Measurements from ENCODE around the gene ITGB7.
"Not testable (repeated sequence)": the region's sequence is repeated elsewhere in the genome, so short reads cannot be mapped to it uniquely, and the experiment has no call there.

ITGB7 gene

GRCh38 chr12:53174881-53175491 is 32.1 kb downstream of the ITGB7 start:
- DNase-seq (ENCODE audit: insufficient read length, low spot score), result no peak
- no peak for TF ChIP-seq POLR2A (IDR thresholded peaks at IDR 0.05; ENCODE audit: low read depth, low read length)
- no peak for TF ChIP-seq SPI1 (IDR thresholded peaks at IDR 0.05; ENCODE audit: low read depth, low read length)
- TF ChIP-seq TAF1 (IDR thresholded peaks at IDR 0.05; ENCODE audit: low read depth, low read length), result no peak
- no peak for TF ChIP-seq POLR2AphosphoS5 (IDR thresholded peaks at IDR 0.05; ENCODE audit: low read depth, low read length)
- TF ChIP-seq PAX5 (IDR thresholded peaks at IDR 0.05; ENCODE audit: insufficient read depth, low read length, severe bottlenecking), result no peak
- no peak for TF ChIP-seq POU2F2 (IDR thresholded peaks at IDR 0.05; ENCODE audit: low read depth, low read length)
- FAIRE-seq, result no peak

GRCh38 chr12:53173085-53173715 is 33.9 kb downstream of the ITGB7 start:
- DNase-seq (ENCODE audit: insufficient read length, low spot score), result no peak
- FAIRE-seq, result no peak
- TF ChIP-seq PAX5 (IDR thresholded peaks at IDR 0.05; ENCODE audit: insufficient read depth, low read length, severe bottlenecking), result no peak
- TF ChIP-seq POU2F2 (IDR thresholded peaks at IDR 0.05; ENCODE audit: low read depth, low read length), result no peak
- TF ChIP-seq POLR2A (IDR thresholded peaks at IDR 0.05; ENCODE audit: low read depth, low read length), result no peak
- TF ChIP-seq TAF1 (IDR thresholded peaks at IDR 0.05; ENCODE audit: low read depth, low read length), result no peak
- TF ChIP-seq POLR2AphosphoS5 (IDR thresholded peaks at IDR 0.05; ENCODE audit: low read depth, low read length), result no peak
- no peak for TF ChIP-seq SPI1 (IDR thresholded peaks at IDR 0.05; ENCODE audit: low read depth, low read length)

- no peak for DNase-seq (ENCODE audit: insufficient read length, low spot score)
- FAIRE-seq, result no peak
- TF ChIP-seq POLR2AphosphoS5 (IDR thresholded peaks at IDR 0.05; ENCODE audit: low read depth, low read length), result no peak
- no peak for TF ChIP-seq POU2F2 (IDR thresholded peaks at IDR 0.05; ENCODE audit: low read depth, low read length)
- no peak for TF ChIP-seq SPI1 (IDR thresholded peaks at IDR 0.05; ENCODE audit: low read depth, low read length)
- TF ChIP-seq PAX5 (IDR thresholded peaks at IDR 0.05; ENCODE audit: insufficient read depth, low read length, severe bottlenecking), result no peak
- TF ChIP-seq POLR2A (IDR thresholded peaks at IDR 0.05; ENCODE audit: low read depth, low read length), result no peak
- TF ChIP-seq TAF1 (IDR thresholded peaks at IDR 0.05; ENCODE audit: low read depth, low read length), result no peak
Observed at GRCh38 chr12:53172352-53172751, 34.7 kb downstream of the ITGB7 start.

GRCh38 chr12:53171725-53172329 is 35.2 kb downstream of the ITGB7 start:
- FAIRE-seq, result no peak
- no peak for DNase-seq (ENCODE audit: insufficient read length, low spot score)
- TF ChIP-seq POLR2A (IDR thresholded peaks at IDR 0.05; ENCODE audit: low read depth, low read length), result no peak
- TF ChIP-seq TAF1 (IDR thresholded peaks at IDR 0.05; ENCODE audit: low read depth, low read length), result no peak
- TF ChIP-seq POLR2AphosphoS5 (IDR thresholded peaks at IDR 0.05; ENCODE audit: low read depth, low read length), result no peak
- TF ChIP-seq POU2F2 (IDR thresholded peaks at IDR 0.05; ENCODE audit: low read depth, low read length), result no peak

- FAIRE-seq, result no peak
- no peak for DNase-seq (ENCODE audit: insufficient read length, low spot score)
- TF ChIP-seq PAX5 (IDR thresholded peaks at IDR 0.05; ENCODE audit: insufficient read depth, low read length, severe bottlenecking) (no peak), POLR2A (IDR thresholded peaks at IDR 0.05; ENCODE audit: low read depth, low read length) (no peak), SPI1 (IDR thresholded peaks at IDR 0.05; ENCODE audit: low read depth, low read length) (no peak), POU2F2 (IDR thresholded peaks at IDR 0.05; ENCODE audit: low read depth, low read length) (no peak), POLR2AphosphoS5 (IDR thresholded peaks at IDR 0.05; ENCODE audit: low read depth, low read length) (no peak), TAF1 (IDR thresholded peaks at IDR 0.05; ENCODE audit: low read depth, low read length) (no peak)
Observed at GRCh38 chr12:53170876-53171724, 36.0 kb downstream of the ITGB7 start.

GRCh38 chr12:53170215-53170614 is 36.8 kb downstream of the ITGB7 start:
- FAIRE-seq (no peak), DNase-seq (ENCODE audit: insufficient read length, low spot score) (no peak)
- no peak for TF ChIP-seq POLR2A (IDR thresholded peaks at IDR 0.05; ENCODE audit: low read depth, low read length)
- no peak for TF ChIP-seq SPI1 (IDR thresholded peaks at IDR 0.05; ENCODE audit: low read depth, low read length)
- TF ChIP-seq POU2F2 (IDR thresholded peaks at IDR 0.05; ENCODE audit: low read depth, low read length), result no peak
- TF ChIP-seq POLR2AphosphoS5 (IDR thresholded peaks at IDR 0.05; ENCODE audit: low read depth, low read length), result no peak
- no peak for TF ChIP-seq TAF1 (IDR thresholded peaks at IDR 0.05; ENCODE audit: low read depth, low read length)

- no peak for TF ChIP-seq POLR2AphosphoS5 (IDR thresholded peaks at IDR 0.05; ENCODE audit: low read depth, low read length)
- TF ChIP-seq SPI1 (IDR thresholded peaks at IDR 0.05; ENCODE audit: low read depth, low read length), result no peak
- TF ChIP-seq TAF1 (IDR thresholded peaks at IDR 0.05; ENCODE audit: low read depth, low read length), result no peak
- TF ChIP-seq POLR2A (IDR thresholded peaks at IDR 0.05; ENCODE audit: low read depth, low read length), result no peak
- TF ChIP-seq PAX5 (IDR thresholded peaks at IDR 0.05; ENCODE audit: insufficient read depth, low read length, severe bottlenecking), result no peak
- TF ChIP-seq POU2F2 (IDR thresholded peaks at IDR 0.05; ENCODE audit: low read depth, low read length), result no peak
- DNase-seq (ENCODE audit: insufficient read length, low spot score) (no peak), FAIRE-seq (no peak)
Observed at GRCh38 chr12:53169644-53170043, 37.4 kb downstream of the ITGB7 start.

GRCh38 chr12:53166837-53167236 is 40.2 kb downstream of the ITGB7 start:
- TF ChIP-seq TAF1 (IDR thresholded peaks at IDR 0.05; ENCODE audit: low read depth, low read length) (no peak), POU2F2 (IDR thresholded peaks at IDR 0.05; ENCODE audit: low read depth, low read length) (no peak), PAX5 (IDR thresholded peaks at IDR 0.05; ENCODE audit: insufficient read depth, low read length, severe bottlenecking) (no peak), POLR2A (IDR thresholded peaks at IDR 0.05; ENCODE audit: low read depth, low read length) (no peak), SPI1 (IDR thresholded peaks at IDR 0.05; ENCODE audit: low read depth, low read length) (no peak), POLR2AphosphoS5 (IDR thresholded peaks at IDR 0.05; ENCODE audit: low read depth, low read length) (no peak)
- DNase-seq (ENCODE audit: insufficient read length, low spot score) (no peak), FAIRE-seq (no peak)

GRCh38 chr12:53163008-53163407 is 44.0 kb downstream of the ITGB7 start:
- not testable (repeated sequence) for DNase-seq (ENCODE audit: insufficient read length, low spot score); FAIRE-seq

Measured in GM12891 (cell line).